WTC11 (cell line): ENCODE results near the gene MASP2. TPM values are rescaled to one million over a fixed set of nuclear protein-coding genes. Genes with fewer than 3 reads are reported as not detected.

Source experiments
- ATAC-seq: fragments of 200-7000 bp; cut with Tn5 transposase; 2 replicates; pipeline ENCODE4 v1.10.0; 2021; ENCODE audit warnings: mild to moderate bottlenecking, moderate library complexity
- CTCF ChIA-PET: fragments of 300-600 bp; sonication (Branson Sonifier 250); formaldehyde crosslinking; loops from one replicate; lab custom pipeline; 2021; ENCODE audit warnings: antibody characterized with exemption; lab: Charles Lee
- POLR2A ChIA-PET: fragments of 350-600 bp; sonication (Branson Sonifier 250); formaldehyde crosslinking; loops from one replicate; lab custom pipeline; 2021; ENCODE audit warnings: antibody characterized with exemption; lab: Charles Lee
- DNase-seq: peaks from one replicate; pipeline ENCODE4 v3.0.0; 2021; ENCODE audit warnings: low spot score
- H3K27ac Mint-ChIP-seq: 2 replicates; pipeline ENCODE4 v1.8.0; 2021; ENCODE audit warnings: mixed read lengths
- H3K27me3 Mint-ChIP-seq: 2 replicates; pipeline ENCODE4 v1.8.0; 2021; ENCODE audit warnings: low read depth, mild to moderate bottlenecking, moderate library complexity, mixed read lengths
- H3K36me3 Mint-ChIP-seq: 2 replicates; pipeline ENCODE4 v1.8.0; 2021; ENCODE audit warnings: mixed read lengths
- H3K4me1 Mint-ChIP-seq: 2 replicates; pipeline ENCODE4 v1.8.0; 2022; ENCODE audit warnings: mixed read lengths
- H3K4me3 Mint-ChIP-seq: 2 replicates; pipeline ENCODE4 v1.8.0; 2021; ENCODE audit warnings: mild to moderate bottlenecking, moderate library complexity, mixed read lengths
- H3K9me3 Mint-ChIP-seq: 2 replicates; pipeline ENCODE4 v1.8.0; 2021; ENCODE audit warnings: mixed read lengths
- CREM ChIP-seq: sonication (generic); formaldehyde crosslinking; IDR thresholded peaks from 2 replicates; pipeline ENCODE4 v1.8.1; 2022; ENCODE audit warnings: mild to moderate bottlenecking, missing genetic modification reagents, moderate library complexity
- ESRRA ChIP-seq: sonication (generic); formaldehyde crosslinking; IDR thresholded peaks from 2 replicates; pipeline ENCODE4 v1.8.1; 2022; ENCODE audit warnings: mild to moderate bottlenecking, missing genetic modification reagents, borderline replicate concordance
- MXD4 ChIP-seq: fragments of 250-450 bp; sonication (Bioruptor Pico); IDR thresholded peaks from 2 replicates; pipeline ENCODE4 v1.8.0; 2021; ENCODE audit warnings: mild to moderate bottlenecking, moderate library complexity, borderline replicate concordance
- MYBL2 ChIP-seq: sonication (generic); formaldehyde crosslinking; IDR thresholded peaks from 2 replicates; pipeline ENCODE4 v1.8.1; 2023; ENCODE audit warnings: mild to moderate bottlenecking, moderate library complexity, missing genetic modification reagents
- PRRX2 ChIP-seq: fragments of 250-450 bp; sonication (Bioruptor Pico); IDR thresholded peaks from 2 replicates; pipeline ENCODE4 v1.8.0; 2021; ENCODE audit warnings: mild to moderate bottlenecking
- RELA ChIP-seq: sonication (generic); formaldehyde crosslinking; IDR thresholded peaks from 2 replicates; pipeline ENCODE4 v1.8.1; 2022; ENCODE audit warnings: missing genetic modification reagents, mild to moderate bottlenecking, borderline replicate concordance
- SOX15 ChIP-seq: fragments of 250-450 bp; sonication (Bioruptor Pico); IDR thresholded peaks from 2 replicates; pipeline ENCODE4 v1.9.0; 2021; ENCODE audit warnings: mild to moderate bottlenecking
- SP1 ChIP-seq: sonication (generic); formaldehyde crosslinking; conservative IDR thresholded peaks from 2 replicates; pipeline ENCODE4 v1.8.1; 2022; ENCODE audit warnings: missing genetic modification reagents
- TP53 ChIP-seq: sonication (generic); formaldehyde crosslinking; IDR thresholded peaks from 2 replicates; pipeline ENCODE4 v1.8.1; 2023; ENCODE audit warnings: mild to moderate bottlenecking, missing genetic modification reagents
- ZNF121 ChIP-seq: sonication (generic); formaldehyde crosslinking; IDR thresholded peaks from 2 replicates; pipeline ENCODE4 v1.8.0; 2023; ENCODE audit warnings: missing genetic modification reagents
- ZNF317 ChIP-seq: sonication (generic); formaldehyde crosslinking; IDR thresholded peaks from 2 replicates; pipeline ENCODE4 v1.8.1; 2023; ENCODE audit warnings: low read depth, mild to moderate bottlenecking, moderate library complexity, missing genetic modification reagents, borderline replicate concordance
- total RNA-seq: library from RNA; stranded (reverse); gene quantifications from 3 replicates; pipeline ENCODE4 v1.2.3, GENCODE V29; 2021
- TF ChIP-seq, protein P1 (sequence below): fragments of 250-450 bp; sonication (Bioruptor Pico); IDR thresholded peaks from 2 replicates; pipeline ENCODE4 v2.1.2; 2022; ENCODE audit warnings: mild to moderate bottlenecking, moderate library complexity
- TF ChIP-seq, protein P2 (sequence below): fragments of 250-450 bp; sonication (Bioruptor Pico); IDR thresholded peaks from 2 replicates; pipeline ENCODE4 v1.9.0; 2021; ENCODE audit warnings: mild to moderate bottlenecking, borderline replicate concordance
- TF ChIP-seq, protein P3 (sequence below): sonication (generic); formaldehyde crosslinking; IDR thresholded peaks from 2 replicates; pipeline ENCODE4 v1.8.1; 2022; ENCODE audit warnings: low read depth, mild to moderate bottlenecking, moderate library complexity, missing genetic modification reagents, borderline replicate concordance
- TF ChIP-seq, protein P4 (sequence below): sonication (generic); formaldehyde crosslinking; IDR thresholded peaks from 2 replicates; pipeline ENCODE4 v1.8.1; 2022; ENCODE audit warnings: mild to moderate bottlenecking, moderate library complexity, missing genetic modification reagents
- TF ChIP-seq, protein P5 (sequence below): fragments of 250-450 bp; sonication (Bioruptor Pico); IDR thresholded peaks from 2 replicates; pipeline ENCODE4 v1.9.0; 2021; ENCODE audit warnings: mild to moderate bottlenecking
- TF ChIP-seq, protein P6 (sequence below): sonication (generic); formaldehyde crosslinking; conservative IDR thresholded peaks from 2 replicates; pipeline ENCODE4 v1.8.1; 2023; ENCODE audit warnings: mild to moderate bottlenecking, low read depth, missing genetic modification reagents, moderate library complexity
- TF ChIP-seq, protein P7 (sequence below): sonication (generic); formaldehyde crosslinking; IDR thresholded peaks from 2 replicates; pipeline ENCODE4 v1.8.0; 2023; ENCODE audit warnings: missing genetic modification reagents
- TF ChIP-seq, protein P8 (sequence below): sonication (generic); formaldehyde crosslinking; IDR thresholded peaks from 2 replicates; pipeline ENCODE4 v1.8.1; 2023; ENCODE audit warnings: mild to moderate bottlenecking, missing genetic modification reagents

The MASP2 gene
- total RNA-seq, 1 experiment from 2014 or later, result 0.57 TPM

DNA sequence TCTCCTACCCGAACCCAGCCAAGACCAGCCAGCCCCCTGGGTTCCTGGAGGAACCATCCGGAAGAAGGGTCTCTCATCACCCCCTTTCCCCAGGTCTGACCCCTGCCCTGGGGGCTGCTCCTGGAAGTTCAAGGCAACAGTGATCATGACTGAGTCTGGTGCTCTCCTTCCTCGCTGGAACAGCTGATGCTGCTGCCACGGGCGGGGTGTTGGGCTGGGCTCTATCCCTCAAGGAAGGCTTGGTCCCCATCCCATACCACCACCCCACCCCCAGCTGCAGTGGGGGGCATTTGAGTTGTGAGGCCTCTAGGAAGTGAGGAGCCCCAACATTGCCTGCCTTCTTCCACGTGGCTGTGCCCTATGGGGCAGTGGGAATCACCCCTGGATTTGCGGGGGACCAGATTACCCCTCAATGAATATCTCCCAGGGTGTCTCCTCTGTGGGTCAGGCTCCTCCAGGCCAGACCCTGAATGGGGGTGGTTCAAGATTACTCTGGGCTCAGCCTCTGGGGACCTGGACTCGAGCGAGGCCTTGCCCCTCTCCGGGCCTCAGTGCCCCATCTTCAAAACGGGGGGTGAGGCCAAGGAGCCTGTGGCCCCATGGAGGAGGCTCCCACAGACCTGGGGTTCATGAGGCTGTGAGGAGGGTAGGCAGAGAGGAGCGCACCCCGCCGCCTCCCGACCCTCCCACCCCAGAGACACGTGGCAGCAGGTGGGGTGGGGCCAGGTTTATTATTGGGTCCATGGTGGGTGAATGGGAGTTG lies 2.8 kb downstream of the MASP2 start:
- H3K36me3 Mint-ChIP-seq, result no peaks in the 10 kb centered on the region
- no peaks in the 10 kb centered on the region for H3K27me3 Mint-ChIP-seq
- H3K9me3 Mint-ChIP-seq, result no peaks in the 10 kb centered on the region
- ATAC-seq (no peak), DNase-seq (no peak)
- CTCF ChIA-PET, result interaction anchor here (1.2 kb wide), 1 partner anchor 28 kb away, joined by 4 read pairs; no protein-coding TSS in a partner anchor
- H3K27ac Mint-ChIP-seq, result no peak overlapping the region
- H3K4me3 Mint-ChIP-seq, result no peak overlapping the region
- TF ChIP-seq PRRX2 (CRISPR knock-in tag) (no peak), ESRRA (CRISPR knock-in tag) (no peak), MXD4 (no peak), MYBL2 (no peak), RELA (CRISPR knock-in tag) (no peak), ZNF317 (CRISPR knock-in tag) (no peak), TP53 (no peak), SOX15 (CRISPR knock-in tag) (no peak), SP1 (no peak), ZNF121 (CRISPR knock-in tag) (no peak), CREM (CRISPR knock-in tag) (no peak)
- TF ChIP-seq, protein P1, sequence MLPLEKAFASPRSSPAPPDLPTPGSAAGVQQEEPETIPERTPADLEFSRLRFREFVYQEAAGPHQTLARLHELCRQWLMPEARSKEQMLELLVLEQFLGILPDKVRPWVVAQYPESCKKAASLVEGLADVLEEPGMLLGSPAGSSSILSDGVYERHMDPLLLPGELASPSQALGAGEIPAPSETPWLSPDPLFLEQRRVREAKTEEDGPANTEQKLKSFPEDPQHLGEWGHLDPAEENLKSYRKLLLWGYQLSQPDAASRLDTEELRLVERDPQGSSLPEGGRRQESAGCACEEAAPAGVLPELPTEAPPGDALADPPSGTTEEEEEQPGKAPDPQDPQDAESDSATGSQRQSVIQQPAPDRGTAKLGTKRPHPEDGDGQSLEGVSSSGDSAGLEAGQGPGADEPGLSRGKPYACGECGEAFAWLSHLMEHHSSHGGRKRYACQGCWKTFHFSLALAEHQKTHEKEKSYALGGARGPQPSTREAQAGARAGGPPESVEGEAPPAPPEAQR, result no peak
- TF ChIP-seq, protein P2, sequence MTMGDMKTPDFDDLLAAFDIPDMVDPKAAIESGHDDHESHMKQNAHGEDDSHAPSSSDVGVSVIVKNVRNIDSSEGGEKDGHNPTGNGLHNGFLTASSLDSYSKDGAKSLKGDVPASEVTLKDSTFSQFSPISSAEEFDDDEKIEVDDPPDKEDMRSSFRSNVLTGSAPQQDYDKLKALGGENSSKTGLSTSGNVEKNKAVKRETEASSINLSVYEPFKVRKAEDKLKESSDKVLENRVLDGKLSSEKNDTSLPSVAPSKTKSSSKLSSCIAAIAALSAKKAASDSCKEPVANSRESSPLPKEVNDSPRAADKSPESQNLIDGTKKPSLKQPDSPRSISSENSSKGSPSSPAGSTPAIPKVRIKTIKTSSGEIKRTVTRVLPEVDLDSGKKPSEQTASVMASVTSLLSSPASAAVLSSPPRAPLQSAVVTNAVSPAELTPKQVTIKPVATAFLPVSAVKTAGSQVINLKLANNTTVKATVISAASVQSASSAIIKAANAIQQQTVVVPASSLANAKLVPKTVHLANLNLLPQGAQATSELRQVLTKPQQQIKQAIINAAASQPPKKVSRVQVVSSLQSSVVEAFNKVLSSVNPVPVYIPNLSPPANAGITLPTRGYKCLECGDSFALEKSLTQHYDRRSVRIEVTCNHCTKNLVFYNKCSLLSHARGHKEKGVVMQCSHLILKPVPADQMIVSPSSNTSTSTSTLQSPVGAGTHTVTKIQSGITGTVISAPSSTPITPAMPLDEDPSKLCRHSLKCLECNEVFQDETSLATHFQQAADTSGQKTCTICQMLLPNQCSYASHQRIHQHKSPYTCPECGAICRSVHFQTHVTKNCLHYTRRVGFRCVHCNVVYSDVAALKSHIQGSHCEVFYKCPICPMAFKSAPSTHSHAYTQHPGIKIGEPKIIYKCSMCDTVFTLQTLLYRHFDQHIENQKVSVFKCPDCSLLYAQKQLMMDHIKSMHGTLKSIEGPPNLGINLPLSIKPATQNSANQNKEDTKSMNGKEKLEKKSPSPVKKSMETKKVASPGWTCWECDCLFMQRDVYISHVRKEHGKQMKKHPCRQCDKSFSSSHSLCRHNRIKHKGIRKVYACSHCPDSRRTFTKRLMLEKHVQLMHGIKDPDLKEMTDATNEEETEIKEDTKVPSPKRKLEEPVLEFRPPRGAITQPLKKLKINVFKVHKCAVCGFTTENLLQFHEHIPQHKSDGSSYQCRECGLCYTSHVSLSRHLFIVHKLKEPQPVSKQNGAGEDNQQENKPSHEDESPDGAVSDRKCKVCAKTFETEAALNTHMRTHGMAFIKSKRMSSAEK (CRISPR knock-in tag), result no peak
- TF ChIP-seq, protein P3, sequence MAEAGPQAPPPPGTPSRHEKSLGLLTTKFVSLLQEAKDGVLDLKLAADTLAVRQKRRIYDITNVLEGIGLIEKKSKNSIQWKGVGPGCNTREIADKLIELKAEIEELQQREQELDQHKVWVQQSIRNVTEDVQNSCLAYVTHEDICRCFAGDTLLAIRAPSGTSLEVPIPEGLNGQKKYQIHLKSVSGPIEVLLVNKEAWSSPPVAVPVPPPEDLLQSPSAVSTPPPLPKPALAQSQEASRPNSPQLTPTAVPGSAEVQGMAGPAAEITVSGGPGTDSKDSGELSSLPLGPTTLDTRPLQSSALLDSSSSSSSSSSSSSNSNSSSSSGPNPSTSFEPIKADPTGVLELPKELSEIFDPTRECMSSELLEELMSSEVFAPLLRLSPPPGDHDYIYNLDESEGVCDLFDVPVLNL (CRISPR knock-in tag), result no peak
- TF ChIP-seq, protein P4, sequence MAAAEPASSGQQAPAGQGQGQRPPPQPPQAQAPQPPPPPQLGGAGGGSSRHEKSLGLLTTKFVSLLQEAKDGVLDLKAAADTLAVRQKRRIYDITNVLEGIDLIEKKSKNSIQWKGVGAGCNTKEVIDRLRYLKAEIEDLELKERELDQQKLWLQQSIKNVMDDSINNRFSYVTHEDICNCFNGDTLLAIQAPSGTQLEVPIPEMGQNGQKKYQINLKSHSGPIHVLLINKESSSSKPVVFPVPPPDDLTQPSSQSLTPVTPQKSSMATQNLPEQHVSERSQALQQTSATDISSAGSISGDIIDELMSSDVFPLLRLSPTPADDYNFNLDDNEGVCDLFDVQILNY (CRISPR knock-in tag), result no peak
- TF ChIP-seq, protein P5, sequence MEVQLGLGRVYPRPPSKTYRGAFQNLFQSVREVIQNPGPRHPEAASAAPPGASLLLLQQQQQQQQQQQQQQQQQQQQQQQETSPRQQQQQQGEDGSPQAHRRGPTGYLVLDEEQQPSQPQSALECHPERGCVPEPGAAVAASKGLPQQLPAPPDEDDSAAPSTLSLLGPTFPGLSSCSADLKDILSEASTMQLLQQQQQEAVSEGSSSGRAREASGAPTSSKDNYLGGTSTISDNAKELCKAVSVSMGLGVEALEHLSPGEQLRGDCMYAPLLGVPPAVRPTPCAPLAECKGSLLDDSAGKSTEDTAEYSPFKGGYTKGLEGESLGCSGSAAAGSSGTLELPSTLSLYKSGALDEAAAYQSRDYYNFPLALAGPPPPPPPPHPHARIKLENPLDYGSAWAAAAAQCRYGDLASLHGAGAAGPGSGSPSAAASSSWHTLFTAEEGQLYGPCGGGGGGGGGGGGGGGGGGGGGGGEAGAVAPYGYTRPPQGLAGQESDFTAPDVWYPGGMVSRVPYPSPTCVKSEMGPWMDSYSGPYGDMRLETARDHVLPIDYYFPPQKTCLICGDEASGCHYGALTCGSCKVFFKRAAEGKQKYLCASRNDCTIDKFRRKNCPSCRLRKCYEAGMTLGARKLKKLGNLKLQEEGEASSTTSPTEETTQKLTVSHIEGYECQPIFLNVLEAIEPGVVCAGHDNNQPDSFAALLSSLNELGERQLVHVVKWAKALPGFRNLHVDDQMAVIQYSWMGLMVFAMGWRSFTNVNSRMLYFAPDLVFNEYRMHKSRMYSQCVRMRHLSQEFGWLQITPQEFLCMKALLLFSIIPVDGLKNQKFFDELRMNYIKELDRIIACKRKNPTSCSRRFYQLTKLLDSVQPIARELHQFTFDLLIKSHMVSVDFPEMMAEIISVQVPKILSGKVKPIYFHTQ (CRISPR knock-in tag), result no peak
- TF ChIP-seq, protein P6, sequence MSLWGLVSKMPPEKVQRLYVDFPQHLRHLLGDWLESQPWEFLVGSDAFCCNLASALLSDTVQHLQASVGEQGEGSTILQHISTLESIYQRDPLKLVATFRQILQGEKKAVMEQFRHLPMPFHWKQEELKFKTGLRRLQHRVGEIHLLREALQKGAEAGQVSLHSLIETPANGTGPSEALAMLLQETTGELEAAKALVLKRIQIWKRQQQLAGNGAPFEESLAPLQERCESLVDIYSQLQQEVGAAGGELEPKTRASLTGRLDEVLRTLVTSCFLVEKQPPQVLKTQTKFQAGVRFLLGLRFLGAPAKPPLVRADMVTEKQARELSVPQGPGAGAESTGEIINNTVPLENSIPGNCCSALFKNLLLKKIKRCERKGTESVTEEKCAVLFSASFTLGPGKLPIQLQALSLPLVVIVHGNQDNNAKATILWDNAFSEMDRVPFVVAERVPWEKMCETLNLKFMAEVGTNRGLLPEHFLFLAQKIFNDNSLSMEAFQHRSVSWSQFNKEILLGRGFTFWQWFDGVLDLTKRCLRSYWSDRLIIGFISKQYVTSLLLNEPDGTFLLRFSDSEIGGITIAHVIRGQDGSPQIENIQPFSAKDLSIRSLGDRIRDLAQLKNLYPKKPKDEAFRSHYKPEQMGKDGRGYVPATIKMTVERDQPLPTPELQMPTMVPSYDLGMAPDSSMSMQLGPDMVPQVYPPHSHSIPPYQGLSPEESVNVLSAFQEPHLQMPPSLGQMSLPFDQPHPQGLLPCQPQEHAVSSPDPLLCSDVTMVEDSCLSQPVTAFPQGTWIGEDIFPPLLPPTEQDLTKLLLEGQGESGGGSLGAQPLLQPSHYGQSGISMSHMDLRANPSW (CRISPR knock-in tag), result no peak
- TF ChIP-seq, protein P7, sequence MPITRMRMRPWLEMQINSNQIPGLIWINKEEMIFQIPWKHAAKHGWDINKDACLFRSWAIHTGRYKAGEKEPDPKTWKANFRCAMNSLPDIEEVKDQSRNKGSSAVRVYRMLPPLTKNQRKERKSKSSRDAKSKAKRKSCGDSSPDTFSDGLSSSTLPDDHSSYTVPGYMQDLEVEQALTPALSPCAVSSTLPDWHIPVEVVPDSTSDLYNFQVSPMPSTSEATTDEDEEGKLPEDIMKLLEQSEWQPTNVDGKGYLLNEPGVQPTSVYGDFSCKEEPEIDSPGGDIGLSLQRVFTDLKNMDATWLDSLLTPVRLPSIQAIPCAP, result no peak
- TF ChIP-seq, protein P8, sequence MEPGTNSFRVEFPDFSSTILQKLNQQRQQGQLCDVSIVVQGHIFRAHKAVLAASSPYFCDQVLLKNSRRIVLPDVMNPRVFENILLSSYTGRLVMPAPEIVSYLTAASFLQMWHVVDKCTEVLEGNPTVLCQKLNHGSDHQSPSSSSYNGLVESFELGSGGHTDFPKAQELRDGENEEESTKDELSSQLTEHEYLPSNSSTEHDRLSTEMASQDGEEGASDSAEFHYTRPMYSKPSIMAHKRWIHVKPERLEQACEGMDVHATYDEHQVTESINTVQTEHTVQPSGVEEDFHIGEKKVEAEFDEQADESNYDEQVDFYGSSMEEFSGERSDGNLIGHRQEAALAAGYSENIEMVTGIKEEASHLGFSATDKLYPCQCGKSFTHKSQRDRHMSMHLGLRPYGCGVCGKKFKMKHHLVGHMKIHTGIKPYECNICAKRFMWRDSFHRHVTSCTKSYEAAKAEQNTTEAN (CRISPR knock-in tag), result no peak
- POLR2A ChIA-PET, result no interaction called here
- peaks cover 6% of the 10 kb centered on the region for H3K4me1 Mint-ChIP-seq
